Measurements from ENCODE around the gene SHISAL1.

DNA sequence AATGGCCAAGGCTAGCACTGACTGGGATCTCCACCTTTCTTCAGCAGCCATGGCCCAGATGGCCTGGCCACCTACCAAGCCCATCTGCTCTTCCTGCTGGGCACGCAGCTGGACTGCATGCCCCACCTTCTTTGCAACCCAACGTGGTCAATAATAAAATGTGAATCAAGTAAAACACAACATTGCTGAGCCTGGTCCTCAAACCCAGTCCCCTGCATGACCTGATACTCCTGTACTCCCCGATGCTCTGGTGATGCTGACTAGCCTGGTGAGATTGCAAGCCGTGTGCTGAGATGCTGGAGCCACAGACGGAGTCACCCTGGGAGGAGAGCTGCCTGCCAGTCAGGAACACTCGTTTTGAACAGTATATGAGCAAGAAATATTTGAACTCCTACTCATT, 98.0 kb downstream of the SHISAL1 start:
- TF ChIP-seq CTCF (IDR thresholded peaks at IDR 0.05; ENCODE audit: extremely low read depth in 1 of 2, insufficient read depth in 1 of 2, low read depth in 1 of 2, low read length in 2 of 2) = no peak
- no peak for TF ChIP-seq POLR2A (IDR thresholded peaks at IDR 0.05; ENCODE audit: low read depth, low read length)
- no peak for TF ChIP-seq EZH2 (IDR thresholded peaks at IDR 0.05; ENCODE audit: borderline replicate concordance, low read depth, low read length, severe bottlenecking)
- TF ChIP-seq POLR2AphosphoS5 (IDR thresholded peaks at IDR 0.05; ENCODE audit: insufficient read depth, low read depth, low read length) = no peak
- TF ChIP-seq MYC (IDR thresholded peaks at IDR 0.05; ENCODE audit: low read depth, low read length) = no peak
- no peak for TF ChIP-seq GATA2 (IDR thresholded peaks at IDR 0.05; ENCODE audit: insufficient read depth, insufficient read length, low read depth, low read length)
- TF ChIP-seq MAX (IDR thresholded peaks at IDR 0.05; ENCODE audit: insufficient read depth, insufficient read length) = no peak
- TF ChIP-seq JUN (IDR thresholded peaks at IDR 0.05; ENCODE audit: borderline replicate concordance, insufficient read depth, insufficient read length, low read depth) = no peak
